Ishikawa (cell line): ENCODE data around the gene PTPRO.

Experiments used
- CEBPB ChIP-seq: IDR thresholded peaks from 2 replicates; pipeline ENCODE4 v1.6.1; 2012
- CREB1 ChIP-seq: IDR thresholded peaks from 2 replicates; pipeline ENCODE4 v1.6.1; 2012; ENCODE audit warnings: low read depth
- EGR1 ChIP-seq: IDR thresholded peaks from 2 replicates; pipeline ENCODE4 v1.6.1; 2012
- EP300 ChIP-seq: IDR thresholded peaks from 2 replicates; pipeline ENCODE4 v1.6.1; 2012; ENCODE audit warnings: borderline replicate concordance
- MAX ChIP-seq: IDR thresholded peaks from 2 replicates; pipeline ENCODE4 v1.6.1; 2012
- NFIC ChIP-seq: IDR thresholded peaks from 2 replicates; pipeline ENCODE4 v1.6.1; 2012
- RAD21 ChIP-seq: IDR thresholded peaks from 2 replicates; pipeline ENCODE4 v1.6.1; 2012; ENCODE audit warnings: low read depth
- REST ChIP-seq: IDR thresholded peaks from 2 replicates; pipeline ENCODE4 v1.6.1; 2012; ENCODE audit warnings: low read depth, mild to moderate bottlenecking
- TAF1 ChIP-seq: IDR thresholded peaks from 2 replicates; pipeline ENCODE4 v1.6.1; 2012; ENCODE audit warnings: low read depth, mild to moderate bottlenecking
- TCF12 ChIP-seq: IDR thresholded peaks from 2 replicates; pipeline ENCODE4 v1.6.1; 2012; ENCODE audit warnings: low read depth
- YY1 ChIP-seq: IDR thresholded peaks from 2 replicates; pipeline ENCODE4 v1.6.1; 2012; ENCODE audit warnings: low read depth

GRCh38 chr12:15601210-15601800, 279.0 kb downstream of the PTPRO start:
- TF ChIP-seq REST (no peak), TCF12 (no peak), NFIC (no peak), MAX (no peak), CEBPB (no peak), EP300 (no peak), CREB1 (no peak), RAD21 (no peak), YY1 (no peak), TAF1 (no peak), EGR1 (no peak)
